ENCODE measurements around the gene OSBPL1A. TPM values are rescaled to one million over a fixed set of nuclear protein-coding genes. Genes with fewer than 3 reads are reported as not detected.
A peak's percentile ranks its signal among the peaks of the same experiment; 100 is the strongest.

The OSBPL1A gene
- total and polyA plus RNA-seq, 10 of the 15 experiments (the other 5 are each of a cell fraction or from before 2014, with no cell fraction given) = 0.02 to 0.83 (median 0.11) TPM; not detected in 6

GRCh38 chr18:24136967-24137373, 260.7 kb downstream of the OSBPL1A start:
- ChIA-PET POLR2A (no interaction called here), CTCF (no interaction called here), SMC1A (ENCODE audit: uncharacterized antibody, unreplicated experiment) (interaction anchor here (1.3 kb wide), 1 partner anchor 40 kb away, joined by 4 read pairs; no protein-coding TSS in a partner anchor), RAD21 (ENCODE audit: unreplicated experiment) (no interaction called here)
- in situ Hi-C loops (cut with MboI) (no loop called here), intact Hi-C loops (cut with micrococcal nuclease; ENCODE audit: unreplicated experiment) (no loop called here)
- TF ChIP-seq TCF7 (IDR thresholded peaks at IDR 0.05; ENCODE audit: borderline replicate concordance) (peak; percentile 78), PML (IDR thresholded peaks at IDR 0.05; ENCODE audit: low read length) (0 out of 2 replicates have a peak, but pooled peaks have one; percentile 34), MYC (IDR thresholded peaks at IDR 0.05; ENCODE audit: insufficient read depth, insufficient read length, insufficient replicate concordance, low read length, severe bottlenecking) (no peak), BCL3 (IDR thresholded peaks at IDR 0.05; ENCODE audit: borderline replicate concordance, insufficient read depth, low read depth, low read length, poor library complexity, severe bottlenecking) (peak; percentile 54), RB1 (IDR thresholded peaks at IDR 0.05; ENCODE audit: borderline replicate concordance) (no peak), RUNX3 (IDR thresholded peaks at IDR 0.05; ENCODE audit: low read length) (peak; percentile 88), SP1 (IDR thresholded peaks at IDR 0.05; ENCODE audit: low read depth, low read length) (no peak), ZBTB33 (IDR thresholded peaks at IDR 0.05) (no peak), EGR1 (IDR thresholded peaks at IDR 0.05; ENCODE audit: borderline replicate concordance in 1 of 2, low read depth in 2 of 2, low read length in 2 of 2) (no peak), POLR2AphosphoS2 (IDR thresholded peaks at IDR 0.05; ENCODE audit: low read depth, low read length) (no peak), CEBPZ (IDR thresholded peaks at IDR 0.05; ENCODE audit: low read depth, low read length) (no peak), NFIC (IDR thresholded peaks at IDR 0.05; ENCODE audit: low read depth, low read length) (peak; percentile 37; the same call in 1 of the 2 replicates), USF1 (IDR thresholded peaks at IDR 0.05; ENCODE audit: borderline replicate concordance, extremely low read length, insufficient read depth, low read depth, low read length) (no peak), JUNB (IDR thresholded peaks at IDR 0.05) (peak; percentile 66), NFYA (IDR thresholded peaks at IDR 0.05; ENCODE audit: borderline replicate concordance, low read depth, low read length) (no peak)
- Histone ChIP-seq H3K27ac (ENCODE audit: control insufficient read depth, insufficient read depth) (no peak overlapping the region), H2AFZ (ENCODE audit: control insufficient read depth, low read depth, low read length) (no peak overlapping the region), H3K4me1 (ENCODE audit: control insufficient read depth, insufficient read depth, low read length) (peaks cover 9% of the 10 kb centered on the region), H3K27me3 (replicated peaks in 1 of 2; ENCODE audit: control insufficient read depth in 2 of 2, insufficient read depth in 2 of 2, low read length in 1 of 2) (peaks cover 0 to 3% of the 10 kb centered on the region in 2 experiments; a peak in 1 of 4 replicates), H3K79me2 (ENCODE audit: control insufficient read depth, insufficient read depth, low read length) (no peaks in the 10 kb centered on the region), H3K4me3 (no peak overlapping the region), H3K9ac (ENCODE audit: control insufficient read depth, insufficient read depth, low read length) (no peak overlapping the region), H3K36me3 (ENCODE audit: control insufficient read depth in 2 of 2, insufficient read depth in 2 of 2, low read length in 1 of 2) (peaks cover 0 to 6% of the 10 kb centered on the region in 2 experiments; a peak in 2 of 4 replicates), H3K9me3 (replicated peaks; ENCODE audit: control insufficient read depth, insufficient read depth, low read length) (no peaks in the 10 kb centered on the region), H4K20me1 (ENCODE audit: control insufficient read depth, insufficient read depth) (no peaks in the 10 kb centered on the region), H3K4me2 (ENCODE audit: control insufficient read depth, insufficient read depth) (no peak overlapping the region)
- DNase-seq (ENCODE audit: low read depth, low spot score) (no peak), ATAC-seq (no peak), FAIRE-seq (no peak)
- BruUV-seq (replicated peaks) = no TSS peak
- WGBS (ENCODE audit: insufficient coverage, insufficient replicate concordance, low lambda C conversion rate, missing lambda C conversion rate) = 32% methylated on average over 3 of the region's 3 CpGs
